Mesodermal cell (in vitro differentiated cells): ENCODE data around the gene ABHD4.
"Not testable (repeated sequence)": the region's sequence is repeated elsewhere in the genome, so short reads cannot be mapped to it uniquely, and the experiment has no call there.

Source experiments
- H3K27ac ChIP-seq: 2 replicates; pipeline ENCODE4 v1.7.0; 2013; ENCODE audit warnings: mild to moderate bottlenecking, low read depth, low read length, moderate library complexity; ENCODE audit not compliant: severe bottlenecking
- H3K36me3 ChIP-seq: 2 replicates; pipeline ENCODE4 v1.7.1; 2013; ENCODE audit warnings: mild to moderate bottlenecking, low read length, moderate library complexity; ENCODE audit not compliant: control insufficient read depth, insufficient read depth
- H3K4me1 ChIP-seq: one replicate; pipeline ENCODE4 v1.7.1; 2013; ENCODE audit warnings: mild to moderate bottlenecking, low read length; ENCODE audit not compliant: insufficient read depth, control insufficient read depth, poor library complexity, severe bottlenecking
- H3K4me3 ChIP-seq: 2 replicates; pipeline ENCODE4 v1.7.0; 2013; ENCODE audit warnings: low read length, control low read depth, mild to moderate bottlenecking; ENCODE audit not compliant: insufficient read depth, poor library complexity, severe bottlenecking; ENCODE audit errors: extremely low read depth
- H3K9me3 ChIP-seq: 2 replicates; pipeline ENCODE4 v1.7.1; 2013; ENCODE audit warnings: mild to moderate bottlenecking, low read length, moderate library complexity; ENCODE audit not compliant: control insufficient read depth
- WGBS, 2 experiments: methylation state at CpG; one replicate each; pipeline ENCODE4 v1.1.5; 2013; ENCODE audit warnings: missing lambda C conversion rate in 2 of 2; ENCODE audit not compliant: insufficient coverage in 2 of 2; 5-methylcytosine and 5-hydroxymethylcytosine counted together

The ABHD4 gene

DNA sequence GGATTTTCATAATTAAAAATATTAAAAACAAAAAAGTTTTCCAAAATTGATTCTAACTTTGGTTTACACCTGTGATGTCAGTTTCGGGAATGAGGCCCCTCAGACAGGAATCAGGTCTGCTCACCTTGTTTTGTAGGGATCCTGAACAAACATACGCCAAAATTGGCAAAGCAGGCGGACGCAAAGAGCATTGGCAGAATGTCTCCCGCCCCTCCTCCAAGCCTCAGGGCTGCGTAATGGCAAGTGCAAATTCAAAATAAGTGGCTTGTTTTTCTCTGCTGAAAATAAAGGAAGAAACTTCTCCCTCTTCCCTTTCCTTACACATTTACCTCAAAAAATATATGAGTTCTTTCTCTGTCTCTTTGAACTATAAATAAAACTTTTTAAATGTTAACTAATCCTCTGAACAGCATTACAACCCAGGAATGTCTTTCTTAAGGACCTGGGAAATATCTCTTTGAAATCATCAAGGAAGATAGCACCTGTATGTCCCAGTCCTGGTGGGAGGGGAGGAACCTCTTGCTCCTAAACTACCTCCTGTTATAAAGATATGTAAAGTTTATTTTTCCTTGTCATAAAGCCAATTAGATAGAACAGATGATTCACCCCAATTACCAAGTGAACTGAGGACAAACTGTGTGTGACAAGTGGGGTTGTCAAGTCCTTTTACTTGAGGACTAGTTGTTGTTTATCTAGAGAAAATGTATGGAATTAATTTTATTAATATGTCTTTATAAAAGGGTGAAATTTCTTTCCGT, 29.6 kb downstream of the ABHD4 start:
- H3K27ac ChIP-seq: no peak overlapping the region
- 85% methylated on average over 4 to 6 of the region's 7 CpGs for WGBS, 2 experiments
- H3K36me3 ChIP-seq: no peaks in the 10 kb centered on the region
- H3K4me3 ChIP-seq: no peak overlapping the region
- peaks cover 9% of the 10 kb centered on the region for H3K9me3 ChIP-seq
- no peaks in the 10 kb centered on the region for H3K4me1 ChIP-seq

GRCh38 chr14:22629361-22629760, 31.3 kb downstream of the ABHD4 start:
- WGBS, 2 experiments: 80 to 86% methylated on average over 5 of the region's 5 CpGs
- Histone ChIP-seq H3K27ac (no peak overlapping the region), H3K36me3 (no peaks in the 10 kb centered on the region), H3K9me3 (peaks cover 11% of the 10 kb centered on the region), H3K4me3 (no peak overlapping the region), H3K4me1 (no peaks in the 10 kb centered on the region)

- 82 to 100% methylated on average over 1 to 3 of the region's 3 CpGs for WGBS, 2 experiments
- Histone ChIP-seq H3K4me1 (no peaks in the 10 kb centered on the region), H3K27ac (no peak overlapping the region), H3K4me3 (no peak overlapping the region), H3K9me3 (peaks cover 11% of the 10 kb centered on the region), H3K36me3 (no peaks in the 10 kb centered on the region)
Measured at GRCh38 chr14:22630066-22630465, 32.0 kb downstream of the ABHD4 start.

DNA sequence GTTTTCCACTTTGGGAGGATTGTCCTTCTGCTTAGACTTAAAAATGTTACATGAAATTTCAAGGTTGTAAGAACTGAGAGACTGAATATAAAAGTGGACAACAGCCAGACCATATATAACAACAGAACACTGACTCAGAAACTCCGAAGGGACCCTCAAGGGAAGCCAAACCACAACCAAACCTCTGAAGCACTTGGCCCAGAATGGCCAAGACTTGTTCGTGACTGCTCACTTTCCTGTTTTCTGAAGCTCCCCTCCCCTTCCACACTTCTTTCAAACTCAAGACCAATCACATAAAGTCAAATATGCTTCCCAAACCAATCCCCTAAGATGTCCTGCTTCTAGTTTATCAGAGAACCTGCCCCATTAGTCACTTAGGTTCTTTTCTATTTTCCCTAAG, 32.4 kb downstream of the ABHD4 start:
- Histone ChIP-seq H3K4me1 (no peaks in the 10 kb centered on the region), H3K27ac (no peak overlapping the region), H3K9me3 (peaks cover 11% of the 10 kb centered on the region), H3K4me3 (no peak overlapping the region), H3K36me3 (no peaks in the 10 kb centered on the region)
- WGBS, 2 experiments: 90 to 100% methylated on average over 1 to 2 of the region's 2 CpGs

GRCh38 chr14:22634233-22634900, 36.3 kb downstream of the ABHD4 start:
- Histone ChIP-seq H3K9me3 (peaks cover 11% of the 10 kb centered on the region), H3K27ac (no peak overlapping the region), H3K4me1 (no peaks in the 10 kb centered on the region), H3K36me3 (no peaks in the 10 kb centered on the region), H3K4me3 (no peak overlapping the region)
- 83 to 91% methylated on average over 8 of the region's 8 CpGs for WGBS, 2 experiments

DNA sequence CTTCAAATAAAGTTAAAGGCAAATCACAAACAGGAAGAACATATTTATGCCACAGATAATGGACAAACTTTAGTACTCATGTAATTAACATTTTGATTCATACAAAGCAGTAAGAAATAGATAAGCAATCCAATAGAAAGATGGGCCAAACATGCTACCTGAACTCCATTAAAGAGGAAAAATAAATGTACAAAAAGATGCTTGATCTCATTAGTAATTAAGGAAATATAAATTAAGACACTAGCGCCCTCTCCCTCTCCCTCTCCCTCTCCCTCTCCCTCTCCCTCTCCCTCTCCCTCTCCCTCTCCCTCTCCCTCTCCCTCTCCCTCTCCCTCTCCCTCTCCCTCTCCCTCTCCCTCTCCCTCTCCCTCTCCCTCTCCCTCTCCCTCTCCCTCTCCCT, 37.9 kb downstream of the ABHD4 start:
- not testable (repeated sequence) for H3K27ac ChIP-seq, H3K36me3 ChIP-seq, H3K4me3 ChIP-seq, H3K4me1 ChIP-seq, H3K9me3 ChIP-seq
- no CpG with 5 or more reads among the region's 1 CpG for WGBS, 2 experiments

GRCh38 chr14:22640192-22640591, 42.1 kb downstream of the ABHD4 start:
- Histone ChIP-seq H3K4me3 (no peak overlapping the region), H3K27ac (no peak overlapping the region), H3K4me1 (no peaks in the 10 kb centered on the region), H3K9me3 (no peaks in the 10 kb centered on the region), H3K36me3 (no peaks in the 10 kb centered on the region)

DNA sequence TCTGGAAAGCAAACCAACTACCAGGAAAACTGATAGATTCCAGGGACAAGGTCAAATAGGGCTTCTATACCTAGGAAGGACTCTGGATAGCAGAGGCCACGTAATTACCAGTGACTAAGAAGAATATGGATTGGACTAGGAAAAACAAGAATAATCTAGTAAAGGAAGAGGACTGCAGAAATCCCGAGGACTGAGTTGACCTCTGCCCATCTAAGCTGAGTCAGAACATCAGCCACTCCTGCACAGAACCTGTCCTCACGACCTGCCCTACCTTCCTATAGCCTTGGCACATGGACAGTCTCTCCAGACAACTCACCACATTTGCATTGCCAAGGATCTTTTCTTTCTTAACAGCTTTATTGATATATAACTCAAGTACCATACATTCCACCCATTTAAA, 43.7 kb downstream of the ABHD4 start:
- 62 to 64% methylated on average over 3 of the region's 3 CpGs for WGBS, 2 experiments
- no peaks in the 10 kb centered on the region for H3K4me1 ChIP-seq
- H3K36me3 ChIP-seq: no peaks in the 10 kb centered on the region
- H3K4me3 ChIP-seq: no peak overlapping the region
- no peaks in the 10 kb centered on the region for H3K9me3 ChIP-seq
- no peak overlapping the region for H3K27ac ChIP-seq

GRCh38 chr14:22644305-22644635, 46.2 kb downstream of the ABHD4 start, which contains the start of gene OR6J1:
Gene OR6J1 (minus strand): TSS chr14:22644352. CDS start chr14:22634811, 9,541 bp downstream.
- no peak within 1 kb of the TSS for H3K27ac ChIP-seq
- H3K9me3 ChIP-seq: no peaks in the 10 kb centered on the region
- no peaks in the 10 kb centered on the region for H3K36me3 ChIP-seq
- H3K4me1 ChIP-seq: no peaks in the 10 kb centered on the region
- WGBS, 2 experiments: 100% methylated on average over 1 of the region's 1 CpG; no CpG with 5 or more reads in 1 of the 2 experiments
- H3K4me3 ChIP-seq: no peak within 1 kb of the TSS

DNA sequence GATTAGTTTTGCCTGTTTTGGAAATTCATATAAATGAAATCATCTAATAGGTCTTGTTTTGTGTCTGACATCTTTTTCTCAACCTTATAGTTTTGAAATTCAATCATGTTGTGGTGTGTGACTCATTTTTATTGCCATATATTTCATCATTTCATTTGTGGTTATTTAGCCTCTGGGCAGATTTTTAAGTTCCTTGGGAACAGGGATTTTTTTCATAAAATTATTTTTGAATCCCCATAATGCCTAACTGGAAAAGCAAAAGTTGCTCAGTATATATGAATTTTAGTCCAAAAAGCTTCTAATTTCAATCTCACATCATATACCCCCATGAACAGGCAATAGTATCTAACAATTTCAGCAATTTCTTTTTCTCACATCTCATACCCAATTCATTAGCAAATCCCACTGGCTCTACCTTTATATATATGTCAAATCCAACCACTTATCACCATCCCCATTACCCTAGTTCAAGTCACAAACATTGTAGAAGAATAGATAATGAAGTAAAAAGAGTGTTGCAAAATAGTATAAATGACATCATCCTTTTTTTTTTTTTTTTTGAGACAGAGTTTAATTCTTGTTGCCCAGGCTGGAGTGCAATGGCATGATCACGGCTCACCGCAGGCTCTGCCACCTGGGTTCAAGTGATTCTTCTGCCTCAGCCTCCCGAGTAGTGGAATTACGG, 48.6 kb downstream of the ABHD4 start:
- Histone ChIP-seq H3K9me3 (no peaks in the 10 kb centered on the region), H3K4me3 (no peak overlapping the region), H3K27ac (no peak overlapping the region), H3K4me1 (no peaks in the 10 kb centered on the region), H3K36me3 (no peaks in the 10 kb centered on the region)
- WGBS, 2 experiments: 90 to 94% methylated on average over 4 of the region's 4 CpGs

GRCh38 chr14:22648506-22648905, 50.4 kb downstream of the ABHD4 start:
- H3K4me3 ChIP-seq: no peak overlapping the region
- no peak overlapping the region for H3K27ac ChIP-seq
- H3K9me3 ChIP-seq: no peaks in the 10 kb centered on the region
- 100% methylated on average over 2 of the region's 2 CpGs; no CpG with 5 or more reads in 1 of the 2 experiments for WGBS, 2 experiments
- H3K36me3 ChIP-seq: no peaks in the 10 kb centered on the region
- no peaks in the 10 kb centered on the region for H3K4me1 ChIP-seq
